Lower leg skin (tissue), 3 donors: ENCODE data around the gene SERPINB7.

ENCODE experiments used
- CTCF ChIP-seq, 3 donors: fragments of 450-650 bp; IDR thresholded peaks; one replicate each; pipeline ENCODE4 v1.5.1; 2016; ENCODE audit warnings: antibody characterized with exemption in 3 of 3, mild to moderate bottlenecking in 3 of 3, moderate library complexity in 2 of 3
- POLR2A ChIP-seq, 2 donors: fragments of 450-650 bp; IDR thresholded peaks; one replicate each; pipeline ENCODE4 v1.6.1; 2016 to 2017; ENCODE audit warnings: antibody characterized with exemption in 2 of 2, mild to moderate bottlenecking in 1 of 2, moderate library complexity in 1 of 2

GRCh38 chr18:63817441-63818051 is 42.3 kb downstream of the SERPINB7 start:
- TF ChIP-seq CTCF (IDR thresholded peaks at IDR 0.05) (no peak), POLR2A (IDR thresholded peaks at IDR 0.05) (no peak)
